ENCODE data around the gene SH2D1A.

DNA sequence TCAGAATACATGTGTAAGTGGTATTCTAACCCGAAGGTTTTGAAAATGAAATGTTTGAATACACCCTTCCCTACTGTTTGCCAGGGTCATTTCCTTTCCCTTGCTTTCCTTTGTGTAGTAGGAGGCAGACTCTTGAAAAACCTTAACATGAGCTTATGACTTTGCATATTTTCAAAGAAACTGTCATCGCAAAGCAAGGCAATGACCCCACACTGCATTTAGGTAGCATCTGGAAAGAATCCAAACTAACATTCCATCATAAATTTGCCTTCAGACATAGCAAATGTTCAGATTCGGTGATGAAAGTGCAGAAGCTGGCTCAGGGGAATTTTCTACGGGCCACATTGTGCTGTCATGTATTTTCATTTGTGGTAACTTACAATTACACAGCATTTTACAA is 32.3 kb downstream of the SH2D1A start:
- TF ChIP-seq, protein P1, sequence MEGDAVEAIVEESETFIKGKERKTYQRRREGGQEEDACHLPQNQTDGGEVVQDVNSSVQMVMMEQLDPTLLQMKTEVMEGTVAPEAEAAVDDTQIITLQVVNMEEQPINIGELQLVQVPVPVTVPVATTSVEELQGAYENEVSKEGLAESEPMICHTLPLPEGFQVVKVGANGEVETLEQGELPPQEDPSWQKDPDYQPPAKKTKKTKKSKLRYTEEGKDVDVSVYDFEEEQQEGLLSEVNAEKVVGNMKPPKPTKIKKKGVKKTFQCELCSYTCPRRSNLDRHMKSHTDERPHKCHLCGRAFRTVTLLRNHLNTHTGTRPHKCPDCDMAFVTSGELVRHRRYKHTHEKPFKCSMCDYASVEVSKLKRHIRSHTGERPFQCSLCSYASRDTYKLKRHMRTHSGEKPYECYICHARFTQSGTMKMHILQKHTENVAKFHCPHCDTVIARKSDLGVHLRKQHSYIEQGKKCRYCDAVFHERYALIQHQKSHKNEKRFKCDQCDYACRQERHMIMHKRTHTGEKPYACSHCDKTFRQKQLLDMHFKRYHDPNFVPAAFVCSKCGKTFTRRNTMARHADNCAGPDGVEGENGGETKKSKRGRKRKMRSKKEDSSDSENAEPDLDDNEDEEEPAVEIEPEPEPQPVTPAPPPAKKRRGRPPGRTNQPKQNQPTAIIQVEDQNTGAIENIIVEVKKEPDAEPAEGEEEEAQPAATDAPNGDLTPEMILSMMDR (IDR thresholded peaks at IDR 0.05), result no peak
- TF ChIP-seq POLR2A (IDR thresholded peaks at IDR 0.05), result no peak

All from body of pancreas (tissue), 4 donors.